Peyer's patch (tissue), 4 donors: ENCODE measurements around the gene TMEM218. TPM values are rescaled to one million over a fixed set of nuclear protein-coding genes. Genes with fewer than 3 reads are reported as not detected.
A peak's percentile ranks its signal among the peaks of the same experiment; 100 is the strongest.

Source experiments
- DNase-seq, 3 donors: peaks; one replicate each; pipeline ENCODE4 v3.0.0-alpha.2; 2017 to 2019
- H3K27ac ChIP-seq, 4 donors: fragments of 200-600 bp; sonication (generic); one replicate each; pipeline ENCODE4 v1.5.1; 2016 to 2019
- H3K27me3 ChIP-seq, 2 donors: fragments of 200-600 bp; sonication (generic); one replicate each; pipeline ENCODE4 v1.5.1; 2019
- H3K36me3 ChIP-seq, 3 donors: fragments of 200-600 bp; sonication (generic); one replicate each; pipeline ENCODE4 v1.5.1; 2016 to 2019
- H3K4me1 ChIP-seq, 4 donors: fragments of 200-600 bp; sonication (generic); one replicate each; pipeline ENCODE4 v1.5.1; 2016 to 2019
- H3K4me3 ChIP-seq, 4 donors: fragments of 200-600 bp; sonication (generic); 1 replicate in 3 of 4; 2 replicates in 1 of 4; pipeline ENCODE4 v1.5.1; 2016 to 2019; ENCODE audit warnings: mild to moderate bottlenecking in 1 of 4
- H3K9me3 ChIP-seq, 4 donors: fragments of 200-600 bp; sonication (generic); one replicate each; pipeline ENCODE4 v1.5.1; 2016 to 2019; ENCODE audit warnings: mild to moderate bottlenecking in 1 of 4
- POLR2A ChIP-seq, 2 donors: fragments of 450-650 bp; IDR thresholded peaks; one replicate each; pipeline ENCODE4 v1.5.1; 2017; ENCODE audit warnings: antibody characterized with exemption in 2 of 2, mild to moderate bottlenecking in 2 of 2, moderate library complexity in 2 of 2
- total RNA-seq, 4 donors: library from RNA; depleted of rRNA; stranded (reverse); fragments of >200 nt; gene quantifications; one replicate each; pipeline ENCODE4 v1.1.0, GENCODE V29; 2016
- TF ChIP-seq, protein P1 (sequence below), 6 experiments: fragments of 450-650 bp in 4 of 6; fragments of 200-600 bp in 2 of 6; sonication (generic) in 1 of 6; IDR thresholded peaks; one replicate each; pipeline ENCODE4 v1.5.1; 2017 to 2019; ENCODE audit warnings: antibody characterized with exemption in 6 of 6, mild to moderate bottlenecking in 3 of 6, moderate library complexity in 1 of 6

TMEM218 gene
- total RNA-seq, 4 donors from 2014 or later: 11.4 to 19.2 (median 15.4) TPM

DNA sequence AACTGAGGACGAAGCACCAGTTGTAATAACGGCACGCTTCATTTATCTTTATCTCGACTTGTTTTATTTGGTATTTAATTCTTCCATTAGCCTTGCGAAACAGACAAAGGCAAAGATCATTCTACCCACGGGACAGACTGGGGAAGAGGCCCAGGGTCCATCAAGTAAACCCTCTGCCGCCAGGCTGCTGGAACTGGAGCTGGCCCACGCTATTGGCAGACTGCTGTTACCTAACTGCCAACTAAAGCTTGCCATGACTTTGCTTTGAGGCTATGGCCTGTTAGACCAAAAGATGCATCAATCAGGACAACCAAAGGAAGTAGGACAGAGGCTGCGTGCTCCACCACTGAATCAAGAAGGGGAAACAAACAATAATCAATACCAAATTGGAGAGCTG is 780 bp upstream of the TMEM218 start:
- no peaks in the 10 kb centered on the region for H3K27me3 ChIP-seq

DNA sequence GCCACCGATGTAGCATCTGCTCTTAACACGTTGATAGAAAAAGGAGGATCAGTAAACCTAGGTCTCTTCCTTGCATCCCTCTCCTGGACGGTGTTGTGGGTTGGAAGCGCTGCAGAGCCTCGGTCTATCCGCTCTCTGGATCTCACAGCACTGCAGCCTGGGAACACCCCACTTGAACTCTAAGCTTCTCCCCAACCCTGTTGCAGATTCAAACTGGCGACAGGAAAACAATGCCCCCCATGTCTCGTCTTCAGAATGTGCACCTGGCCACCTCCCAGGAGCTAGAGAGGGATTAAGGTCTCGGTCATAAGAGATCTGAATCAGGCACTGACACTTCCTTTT is 454 bp downstream of the TMEM218 start:
- no peaks in the 10 kb centered on the region for H3K27me3 ChIP-seq
- peak in 1 of 3 donors; percentile 50 for DNase-seq
- H3K4me1 ChIP-seq: peaks cover 0 to 6% (median 2%) of the 10 kb centered on the region in 4 donors
- peak overlapping the region; percentile 68 to 87 (median 74) for H3K4me3 ChIP-seq
- TF ChIP-seq, protein P1, sequence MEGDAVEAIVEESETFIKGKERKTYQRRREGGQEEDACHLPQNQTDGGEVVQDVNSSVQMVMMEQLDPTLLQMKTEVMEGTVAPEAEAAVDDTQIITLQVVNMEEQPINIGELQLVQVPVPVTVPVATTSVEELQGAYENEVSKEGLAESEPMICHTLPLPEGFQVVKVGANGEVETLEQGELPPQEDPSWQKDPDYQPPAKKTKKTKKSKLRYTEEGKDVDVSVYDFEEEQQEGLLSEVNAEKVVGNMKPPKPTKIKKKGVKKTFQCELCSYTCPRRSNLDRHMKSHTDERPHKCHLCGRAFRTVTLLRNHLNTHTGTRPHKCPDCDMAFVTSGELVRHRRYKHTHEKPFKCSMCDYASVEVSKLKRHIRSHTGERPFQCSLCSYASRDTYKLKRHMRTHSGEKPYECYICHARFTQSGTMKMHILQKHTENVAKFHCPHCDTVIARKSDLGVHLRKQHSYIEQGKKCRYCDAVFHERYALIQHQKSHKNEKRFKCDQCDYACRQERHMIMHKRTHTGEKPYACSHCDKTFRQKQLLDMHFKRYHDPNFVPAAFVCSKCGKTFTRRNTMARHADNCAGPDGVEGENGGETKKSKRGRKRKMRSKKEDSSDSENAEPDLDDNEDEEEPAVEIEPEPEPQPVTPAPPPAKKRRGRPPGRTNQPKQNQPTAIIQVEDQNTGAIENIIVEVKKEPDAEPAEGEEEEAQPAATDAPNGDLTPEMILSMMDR (IDR thresholded peaks at IDR 0.05): no peak
- TF ChIP-seq POLR2A (IDR thresholded peaks at IDR 0.05): no peak
- H3K9me3 ChIP-seq: no peaks in the 10 kb centered on the region
- H3K27ac ChIP-seq: peak overlapping the region; percentile 75 to 87 (median 80)
- no peaks in the 10 kb centered on the region for H3K36me3 ChIP-seq

More for the DNA sequence above, 780 bp upstream of the TMEM218 start:
- H3K36me3 ChIP-seq: no peaks in the 10 kb centered on the region
- peak overlapping the region; percentile 68 to 87 (median 74) for H3K4me3 ChIP-seq
- peaks cover 0 to 6% (median 2%) of the 10 kb centered on the region in 4 donors for H3K4me1 ChIP-seq
- TF ChIP-seq, protein P1 (IDR thresholded peaks at IDR 0.05): no peak
- TF ChIP-seq POLR2A (IDR thresholded peaks at IDR 0.05): no peak
- H3K27ac ChIP-seq: peak overlapping the region; percentile 17 to 87 (median 46)
- no peaks in the 10 kb centered on the region for H3K9me3 ChIP-seq
- no peak for DNase-seq

DNA sequence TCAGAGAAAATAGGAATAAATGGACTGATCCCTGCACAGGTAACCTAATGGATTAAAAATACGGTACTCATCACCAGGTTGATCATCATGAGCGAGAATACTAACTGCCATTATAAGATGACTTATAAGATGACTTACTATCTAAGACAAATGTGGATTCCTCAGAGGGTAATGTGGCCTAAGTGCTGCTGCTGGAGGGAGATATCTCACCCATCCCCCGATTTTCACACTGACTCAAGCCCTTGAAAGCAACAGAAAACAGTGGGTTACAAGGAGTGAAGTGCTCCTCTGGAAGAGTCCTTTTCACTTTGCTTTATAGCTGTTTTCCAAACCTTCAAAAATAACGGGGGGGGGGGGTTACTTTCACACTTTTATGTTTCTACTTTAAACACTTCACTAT is 920 bp downstream of the TMEM218 start:
- Histone ChIP-seq H3K9me3 (no peaks in the 10 kb centered on the region), H3K36me3 (no peaks in the 10 kb centered on the region), H3K4me3 (peak overlapping the region in 3 of 4 donors; percentile 68 to 87 (median 78)), H3K4me1 (peaks cover 0 to 6% (median 2%) of the 10 kb centered on the region in 4 donors), H3K27ac (no peak overlapping the region), H3K27me3 (no peaks in the 10 kb centered on the region)
- DNase-seq: no peak
- TF ChIP-seq POLR2A (IDR thresholded peaks at IDR 0.05): no peak
- TF ChIP-seq, protein P1 (IDR thresholded peaks at IDR 0.05): no peak

DNA sequence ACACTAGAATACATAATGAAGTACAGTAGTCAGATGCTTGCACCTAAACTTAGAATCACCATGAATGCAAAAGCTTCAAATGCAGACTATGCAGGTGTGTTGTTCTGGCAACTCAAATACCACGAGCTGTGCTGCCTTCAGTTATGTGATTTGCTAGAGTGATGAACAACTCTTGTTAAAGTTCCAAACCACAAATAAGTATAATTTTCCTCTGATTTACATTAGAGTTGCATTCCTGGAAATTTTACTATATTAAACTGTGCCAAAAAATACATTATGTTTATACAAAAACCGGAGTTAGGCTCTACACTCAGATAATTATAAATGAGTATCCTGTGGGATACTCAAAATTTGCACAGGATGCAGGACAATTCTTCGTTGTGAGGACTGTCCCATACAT is 3.0 kb downstream of the TMEM218 start:
- no peak for DNase-seq
- TF ChIP-seq POLR2A (IDR thresholded peaks at IDR 0.05): no peak
- TF ChIP-seq, protein P1 (IDR thresholded peaks at IDR 0.05): no peak
- peaks cover 0 to 6% (median 2%) of the 10 kb centered on the region in 4 donors for H3K4me1 ChIP-seq
- no peaks in the 10 kb centered on the region for H3K36me3 ChIP-seq
- H3K27me3 ChIP-seq: no peaks in the 10 kb centered on the region
- H3K4me3 ChIP-seq: no peak overlapping the region
- H3K9me3 ChIP-seq: no peaks in the 10 kb centered on the region
- no peak overlapping the region for H3K27ac ChIP-seq

DNA sequence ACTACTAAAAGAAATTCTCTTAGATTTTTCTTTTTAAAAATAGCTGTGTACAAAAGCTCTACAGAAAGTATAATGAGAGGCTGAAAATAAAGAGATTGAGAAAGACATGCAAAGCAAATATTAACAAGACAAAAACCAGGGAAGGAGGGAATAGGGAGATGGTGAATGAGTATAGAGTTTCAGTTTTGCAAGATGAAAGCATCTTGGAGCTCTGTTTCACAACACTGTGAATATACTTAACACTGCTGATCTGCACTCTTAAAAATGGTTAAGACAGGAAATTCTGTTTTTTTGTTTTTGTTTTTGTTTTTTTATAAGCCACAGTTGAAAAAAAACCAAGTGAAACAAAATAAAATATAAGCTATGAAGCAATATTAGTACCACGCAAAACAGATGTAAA is 5.5 kb downstream of the TMEM218 start:
- H3K9me3 ChIP-seq: no peaks in the 10 kb centered on the region
- no peaks in the 10 kb centered on the region for H3K27me3 ChIP-seq
- H3K27ac ChIP-seq: no peak overlapping the region
- no peak for DNase-seq
- peaks cover 0 to 1% (median 0%) of the 10 kb centered on the region in 3 donors for H3K36me3 ChIP-seq
- peaks cover 0 to 6% (median 2%) of the 10 kb centered on the region in 4 donors for H3K4me1 ChIP-seq
- TF ChIP-seq, protein P1 (IDR thresholded peaks at IDR 0.05): no peak
- TF ChIP-seq POLR2A (IDR thresholded peaks at IDR 0.05): no peak
- H3K4me3 ChIP-seq: no peak overlapping the region

DNA sequence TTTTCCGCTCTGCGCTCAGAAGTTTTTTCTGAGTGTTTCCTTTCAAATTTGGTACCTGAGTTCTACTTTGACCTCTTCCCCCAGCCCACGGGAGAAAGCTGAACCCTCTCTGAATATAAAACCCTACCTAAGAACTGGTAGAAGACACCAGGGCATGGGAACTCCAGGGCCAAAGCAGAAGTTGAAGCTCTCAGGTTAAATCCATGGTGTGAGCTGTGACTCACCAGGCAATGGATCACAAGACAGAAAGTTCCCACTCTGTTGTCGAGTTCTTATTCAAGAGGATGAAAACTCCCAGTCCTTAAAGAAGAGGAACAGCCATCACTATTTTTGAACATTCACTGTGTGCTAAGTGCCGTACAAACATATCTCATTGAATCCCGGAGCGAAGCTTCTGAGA is 8.9 kb downstream of the TMEM218 start:
- Histone ChIP-seq H3K36me3 (peaks cover 0 to 11% (median 0%) of the 10 kb centered on the region in 3 donors), H3K27me3 (no peaks in the 10 kb centered on the region), H3K4me3 (peak overlapping the region in 1 of 4 donors; percentile 5), H3K9me3 (no peaks in the 10 kb centered on the region), H3K27ac (peak overlapping the region in 2 of 4 donors; percentile 29 to 67), H3K4me1 (no peaks in the 10 kb centered on the region)
- no peak for TF ChIP-seq POLR2A (IDR thresholded peaks at IDR 0.05)
- TF ChIP-seq, protein P1 (IDR thresholded peaks at IDR 0.05): no peak
- DNase-seq: no peak
